Measurements from ENCODE around the gene KLLN.

DNA sequence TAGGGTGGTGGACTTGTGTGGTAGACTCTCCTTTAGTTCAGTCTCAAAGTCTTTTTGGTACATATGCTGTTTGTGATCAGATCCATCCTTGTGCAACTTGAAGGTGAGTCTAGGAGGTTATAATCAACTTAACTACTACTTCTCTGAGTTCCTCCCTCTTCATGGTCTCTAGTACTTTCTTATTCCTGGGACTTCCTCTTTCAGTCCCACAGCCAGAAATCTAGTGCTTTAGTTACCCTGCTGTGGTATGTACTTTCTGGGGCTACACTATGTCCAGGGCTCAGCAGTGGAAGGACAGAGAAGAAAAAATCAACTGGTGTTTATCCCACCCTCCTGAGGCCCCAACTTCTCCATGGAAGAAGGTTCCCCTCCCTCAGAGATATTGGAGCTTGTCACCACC, 25.9 kb downstream of the KLLN start:
- TF ChIP-seq CTCF (IDR thresholded peaks at IDR 0.05) (no peak), POLR2A (IDR thresholded peaks at IDR 0.05) (no peak), POLR2AphosphoS5 (IDR thresholded peaks at IDR 0.05) (no peak), EP300 (IDR thresholded peaks at IDR 0.05) (no peak)

Data from suprapubic skin (tissue), 4 donors.